Measurements from ENCODE around the gene HSPH1.

Gene HSPH1

DNA sequence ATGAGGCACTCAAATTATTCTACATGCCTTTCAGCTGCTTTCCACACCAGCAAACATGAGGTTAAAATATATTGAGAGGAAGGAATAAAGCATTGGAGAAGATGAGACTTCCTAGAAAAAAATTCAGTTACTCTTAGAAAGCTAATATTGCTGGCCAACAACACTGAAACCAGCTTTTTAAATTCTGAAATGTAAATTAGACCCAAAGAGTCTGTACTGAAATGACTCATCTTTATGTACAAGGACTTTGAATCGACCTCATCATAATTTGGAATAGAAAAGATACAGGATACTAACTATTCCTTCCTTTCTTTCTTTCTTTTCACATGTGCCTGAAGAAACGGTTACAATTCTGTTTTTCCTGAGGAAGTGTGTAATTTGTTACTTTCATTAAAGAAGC is 6.5 kb upstream of the HSPH1 start:
- H3K4me3 ChIP-seq (ENCODE audit: control insufficient read depth, low read depth, low read length), result no peak overlapping the region
- TF ChIP-seq, protein P1, sequence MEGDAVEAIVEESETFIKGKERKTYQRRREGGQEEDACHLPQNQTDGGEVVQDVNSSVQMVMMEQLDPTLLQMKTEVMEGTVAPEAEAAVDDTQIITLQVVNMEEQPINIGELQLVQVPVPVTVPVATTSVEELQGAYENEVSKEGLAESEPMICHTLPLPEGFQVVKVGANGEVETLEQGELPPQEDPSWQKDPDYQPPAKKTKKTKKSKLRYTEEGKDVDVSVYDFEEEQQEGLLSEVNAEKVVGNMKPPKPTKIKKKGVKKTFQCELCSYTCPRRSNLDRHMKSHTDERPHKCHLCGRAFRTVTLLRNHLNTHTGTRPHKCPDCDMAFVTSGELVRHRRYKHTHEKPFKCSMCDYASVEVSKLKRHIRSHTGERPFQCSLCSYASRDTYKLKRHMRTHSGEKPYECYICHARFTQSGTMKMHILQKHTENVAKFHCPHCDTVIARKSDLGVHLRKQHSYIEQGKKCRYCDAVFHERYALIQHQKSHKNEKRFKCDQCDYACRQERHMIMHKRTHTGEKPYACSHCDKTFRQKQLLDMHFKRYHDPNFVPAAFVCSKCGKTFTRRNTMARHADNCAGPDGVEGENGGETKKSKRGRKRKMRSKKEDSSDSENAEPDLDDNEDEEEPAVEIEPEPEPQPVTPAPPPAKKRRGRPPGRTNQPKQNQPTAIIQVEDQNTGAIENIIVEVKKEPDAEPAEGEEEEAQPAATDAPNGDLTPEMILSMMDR (conservative IDR thresholded peaks at IDR 0.05; ENCODE audit: control insufficient read depth, insufficient read depth, low read depth, low read length), result no peak
- no peak for DNase-seq (ENCODE audit: low read depth)

DNA sequence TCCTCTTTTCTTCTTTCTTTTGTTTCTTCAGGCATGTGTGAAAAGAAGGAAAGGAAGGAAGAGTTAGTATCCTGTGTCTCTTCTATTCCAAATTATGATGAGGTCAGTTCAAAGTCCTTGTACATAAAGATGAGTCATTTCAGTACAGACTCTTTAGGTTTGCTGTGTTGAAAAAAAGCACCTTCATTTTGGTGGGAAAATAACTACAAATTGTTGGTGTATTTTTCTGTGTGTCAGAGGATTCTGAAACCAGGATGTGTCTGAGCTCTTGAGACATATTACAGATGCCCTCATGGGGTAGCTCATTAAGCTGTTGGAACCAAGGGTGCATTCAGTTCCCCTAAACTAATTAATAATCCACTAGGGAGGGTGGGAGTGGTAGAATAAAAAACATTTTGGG is 5.8 kb upstream of the HSPH1 start:
- H3K4me3 ChIP-seq (ENCODE audit: control insufficient read depth, low read depth, low read length), result no peak overlapping the region
- peak; percentile 26 for DNase-seq (ENCODE audit: low read depth)
- TF ChIP-seq, protein P1 (conservative IDR thresholded peaks at IDR 0.05; ENCODE audit: control insufficient read depth, insufficient read depth, low read depth, low read length), result no peak

DNA sequence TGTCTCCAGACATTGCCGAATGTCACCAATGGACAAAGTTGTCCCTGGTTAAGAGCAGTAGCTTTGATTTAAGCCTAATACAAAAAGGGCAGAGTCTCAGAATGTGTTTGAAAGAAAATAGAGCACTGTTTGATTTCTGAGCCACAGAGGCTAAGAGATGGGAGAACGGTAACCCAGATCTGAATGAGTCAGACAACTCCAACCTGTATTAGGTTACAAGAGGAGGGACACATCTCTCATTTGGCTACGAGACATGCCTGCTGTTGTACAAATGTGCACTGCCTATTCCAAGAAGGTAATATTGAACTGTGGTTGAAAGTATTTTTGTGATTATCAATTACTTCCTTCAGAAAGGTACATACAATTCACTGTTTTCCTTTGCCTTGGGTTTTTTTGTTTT is 4.9 kb upstream of the HSPH1 start:
- TF ChIP-seq, protein P1 (conservative IDR thresholded peaks at IDR 0.05; ENCODE audit: control insufficient read depth, insufficient read depth, low read depth, low read length), result no peak

DNA sequence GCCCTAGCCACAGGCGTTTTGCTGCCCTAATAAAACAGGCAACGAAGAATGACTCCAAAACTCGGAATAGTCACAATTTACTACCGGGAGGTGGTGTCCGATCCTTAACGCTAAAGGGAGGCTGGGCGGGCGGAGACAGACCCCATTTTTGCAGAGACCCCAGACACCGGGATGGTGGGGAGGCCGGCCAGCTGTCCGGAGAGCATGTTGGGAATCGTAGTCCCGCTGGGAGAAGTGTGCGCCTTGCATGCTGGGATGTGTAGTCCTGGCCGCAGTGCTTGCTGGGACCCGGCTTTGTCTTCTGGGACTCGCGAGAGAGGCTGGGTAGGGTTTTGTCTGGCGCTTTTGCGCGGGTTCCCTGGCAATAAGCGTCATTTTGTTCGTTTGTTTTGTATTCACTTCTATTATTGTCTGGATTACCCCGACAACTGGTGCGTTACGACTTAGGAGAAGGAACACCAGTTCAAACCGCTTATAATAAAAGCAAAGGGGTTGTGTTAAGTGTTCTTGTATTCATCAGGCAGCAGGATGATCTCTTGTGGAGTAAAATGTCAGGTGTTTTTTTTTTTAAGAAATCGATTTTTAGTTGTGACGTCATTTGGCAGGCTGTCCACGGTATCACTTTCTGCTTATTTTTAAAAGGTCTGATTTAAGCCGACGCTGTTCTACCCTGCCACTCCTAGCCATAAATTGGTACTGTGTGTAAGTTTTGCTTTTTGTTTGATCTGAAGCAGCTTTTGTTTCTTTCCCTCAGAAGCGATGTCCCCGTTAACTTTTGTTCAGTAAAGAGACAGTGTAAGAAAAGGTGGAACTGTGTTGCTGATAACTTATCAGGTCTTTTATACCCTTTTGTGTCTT is 676 bp upstream of the HSPH1 start:
- peak overlapping the region; percentile 94 for H3K4me3 ChIP-seq (ENCODE audit: control insufficient read depth, low read depth, low read length)
- DNase-seq (ENCODE audit: low read depth), result peak; percentile 98
- TF ChIP-seq, protein P1 (conservative IDR thresholded peaks at IDR 0.05; ENCODE audit: control insufficient read depth, insufficient read depth, low read depth, low read length), result no peak

More for the DNA sequence above, 4.9 kb upstream of the HSPH1 start:
- no peak overlapping the region for H3K4me3 ChIP-seq (ENCODE audit: control insufficient read depth, low read depth, low read length)
- peak; percentile 19 for DNase-seq (ENCODE audit: low read depth)

DNA sequence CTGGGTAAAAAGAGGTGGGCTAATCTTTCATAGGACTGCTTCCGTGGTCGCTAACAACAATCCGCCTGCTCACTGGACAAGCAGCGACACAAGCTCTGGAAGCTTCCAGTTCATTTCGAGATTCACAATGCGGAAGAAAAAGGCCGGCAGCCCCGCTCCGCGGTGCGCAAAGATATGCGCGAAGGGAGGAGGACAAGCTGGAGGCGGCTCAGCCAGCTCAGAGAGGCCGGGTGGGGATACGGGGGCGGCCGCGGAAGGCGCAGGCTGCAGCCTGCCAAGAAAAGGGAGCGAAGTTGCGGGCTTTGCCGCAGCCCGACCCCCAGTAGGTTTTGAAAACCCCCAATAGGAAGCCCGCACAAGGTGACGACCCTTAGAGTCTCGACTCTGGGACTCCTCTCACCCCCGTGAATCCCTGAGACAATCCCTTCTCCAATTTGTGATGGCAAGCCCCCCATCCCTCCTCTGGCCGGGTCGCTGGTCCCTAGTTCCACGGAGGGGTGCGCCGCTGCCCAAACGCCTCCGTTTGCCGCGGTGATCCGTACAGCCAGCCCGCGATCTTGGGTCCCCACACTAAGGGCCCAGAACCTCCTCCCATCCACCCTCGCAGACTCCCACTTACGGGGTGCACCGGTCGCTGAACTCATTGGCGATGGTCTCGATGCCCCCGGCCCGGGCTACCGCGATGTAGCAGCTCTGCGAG is 697 bp downstream of the HSPH1 start:
- peak overlapping the region; percentile 94 for H3K4me3 ChIP-seq (ENCODE audit: control insufficient read depth, low read depth, low read length)
- TF ChIP-seq, protein P1 (conservative IDR thresholded peaks at IDR 0.05; ENCODE audit: control insufficient read depth, insufficient read depth, low read depth, low read length), result no peak
- peak; percentile 69 for DNase-seq (ENCODE audit: low read depth)

DNA sequence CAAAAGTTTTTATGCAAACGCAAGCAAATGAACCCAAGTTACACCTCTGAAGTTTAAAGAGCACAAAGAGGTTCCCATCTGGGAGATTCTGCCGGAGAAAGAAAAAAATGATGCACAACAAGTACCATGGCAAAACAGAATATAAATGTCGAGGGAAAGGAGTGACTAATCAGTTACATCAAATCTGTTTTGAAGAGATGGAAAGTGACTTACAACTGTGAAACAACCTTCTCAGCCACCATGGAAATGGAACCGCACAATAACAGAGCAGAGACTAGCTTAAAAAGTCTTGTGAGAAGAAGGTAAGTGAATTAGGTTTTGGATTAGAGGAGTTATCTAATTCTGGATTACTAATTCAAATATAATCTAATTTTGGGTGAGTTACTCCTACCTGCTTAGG is 2.4 kb downstream of the HSPH1 start:
- TF ChIP-seq, protein P1 (conservative IDR thresholded peaks at IDR 0.05; ENCODE audit: control insufficient read depth, insufficient read depth, low read depth, low read length), result no peak
- DNase-seq (ENCODE audit: low read depth), result peak; percentile 28
- peak overlapping the region; percentile 94 for H3K4me3 ChIP-seq (ENCODE audit: control insufficient read depth, low read depth, low read length)

Measured in fibroblast of mammary gland (primary cell).